Uterus (tissue), 4 donors: ENCODE results near the gene LRRC53. TPM values are rescaled to one million over a fixed set of nuclear protein-coding genes. Genes with fewer than 3 reads are reported as not detected.

Source experiments
- DNase-seq, 2 donors: peaks; one replicate each; pipeline ENCODE4 v3.0.0-alpha.2; 2019 to 2020
- H3K27ac ChIP-seq, 2 donors: fragments of 200-600 bp; sonication (generic); 1 replicate in 1 of 2; 2 replicates in 1 of 2; pipeline ENCODE4 v1.5.1; 2016 to 2018
- H3K27me3 ChIP-seq, 2 donors: fragments of 200-600 bp; sonication (generic); one replicate each; pipeline ENCODE4 v1.5.1; 2018 to 2019; ENCODE audit warnings: control low read depth in 1 of 2
- H3K36me3 ChIP-seq, 2 donors: fragments of 200-600 bp; sonication (generic); one replicate each; pipeline ENCODE4 v1.5.1; 2019; ENCODE audit warnings: control low read depth in 1 of 2
- H3K4me1 ChIP-seq, 2 donors: fragments of 200-600 bp; sonication (generic); one replicate each; pipeline ENCODE4 v1.5.1; 2018 to 2019; ENCODE audit warnings: control low read depth in 1 of 2
- H3K4me3 ChIP-seq, 2 donors: fragments of 200-600 bp; sonication (generic); 1 replicate in 1 of 2; 2 replicates in 1 of 2; pipeline ENCODE4 v1.5.1; 2018 to 2019; ENCODE audit warnings: mild to moderate bottlenecking in 1 of 2
- H3K9me3 ChIP-seq, 2 donors: fragments of 200-600 bp; sonication (generic); one replicate each; pipeline ENCODE4 v1.5.1; 2019; ENCODE audit warnings: control low read depth in 1 of 2
- CTCF ChIP-seq, 4 experiments: fragments of 200-600 bp in 2 of 4; fragments of 450-650 bp in 2 of 4; sonication (generic) in 2 of 4; IDR thresholded peaks; one replicate each; pipeline ENCODE4 v1.5.1; 2016 to 2019; ENCODE audit warnings: antibody characterized with exemption in 4 of 4, mild to moderate bottlenecking in 2 of 4, moderate library complexity in 1 of 4
- POLR2A ChIP-seq, 2 donors: fragments of 450-650 bp; IDR thresholded peaks; one replicate each; pipeline ENCODE4 v1.6.1; 2016; ENCODE audit warnings: antibody characterized with exemption in 2 of 2, mild to moderate bottlenecking in 1 of 2, moderate library complexity in 1 of 2
- intact Hi-C: fragments of 100-400 bp; cut with DNase I; formaldehyde crosslinking; loops from one replicate; pipeline ENCODE4 v1.15.1; 2023; ENCODE audit warnings: low total_unique reads
- total RNA-seq, 4 donors: library from RNA; depleted of rRNA in 3 of 4; stranded (reverse); fragments of >200 nt in 3 of 4; gene quantifications; one replicate each; pipeline versions ENCODE4 v1.1.0 to v1.2.4, GENCODE V29; 2014 to 2023
- donor health status: DM: yes; HTN: yes; CAD: no.

LRRC53 gene
- total RNA-seq = under 1 TPM in 1 of 4 donors, not detected in 3; 0.21 TPM

- DNase-seq = no peak
- H3K4me1 ChIP-seq = no peaks in the 10 kb centered on the region
- H3K4me3 ChIP-seq = no peak within 1 kb of the TSS
- H3K9me3 ChIP-seq = no peaks in the 10 kb centered on the region
- no peaks in the 10 kb centered on the region for H3K27me3 ChIP-seq
- TF ChIP-seq CTCF (IDR thresholded peaks at IDR 0.05) = no peak
- TF ChIP-seq POLR2A (IDR thresholded peaks at IDR 0.05) = no peak
- no peaks in the 10 kb centered on the region for H3K36me3 ChIP-seq
- intact Hi-C loops = no loop called here
- H3K27ac ChIP-seq = no peak within 1 kb of the TSS
These were observed at the start of gene LRRC53 for GRCh38 chr1:74512170-74512915. Gene LRRC53, minus strand, starts transcription at chr1:74512611. Its CDS starts 29,262 bp downstream, at chr1:74483349.

GRCh38 chr1:74549932-74550331 is 37.5 kb upstream of the LRRC53 start:
- Histone ChIP-seq H3K27me3 (no peaks in the 10 kb centered on the region), H3K27ac (no peak overlapping the region), H3K4me3 (no peak overlapping the region), H3K4me1 (no peaks in the 10 kb centered on the region), H3K36me3 (no peaks in the 10 kb centered on the region), H3K9me3 (no peaks in the 10 kb centered on the region)
- intact Hi-C loops = no loop called here
- TF ChIP-seq CTCF (IDR thresholded peaks at IDR 0.05) (no peak), POLR2A (IDR thresholded peaks at IDR 0.05) (no peak)
- DNase-seq = no peak

GRCh38 chr1:74548961-74549750 is 36.7 kb upstream of the LRRC53 start:
- TF ChIP-seq POLR2A (IDR thresholded peaks at IDR 0.05) (no peak), CTCF (IDR thresholded peaks at IDR 0.05) (no peak)
- H3K27ac ChIP-seq = no peak overlapping the region
- no peaks in the 10 kb centered on the region for H3K4me1 ChIP-seq
- intact Hi-C loops = no loop called here
- H3K36me3 ChIP-seq = no peaks in the 10 kb centered on the region
- DNase-seq = no peak
- no peaks in the 10 kb centered on the region for H3K27me3 ChIP-seq
- no peak overlapping the region for H3K4me3 ChIP-seq
- no peaks in the 10 kb centered on the region for H3K9me3 ChIP-seq

GRCh38 chr1:74545821-74546220 is 33.4 kb upstream of the LRRC53 start:
- Histone ChIP-seq H3K27ac (no peak overlapping the region), H3K4me1 (no peaks in the 10 kb centered on the region), H3K27me3 (no peaks in the 10 kb centered on the region), H3K9me3 (no peaks in the 10 kb centered on the region), H3K36me3 (no peaks in the 10 kb centered on the region), H3K4me3 (no peak overlapping the region)
- intact Hi-C loops = no loop called here
- TF ChIP-seq CTCF (IDR thresholded peaks at IDR 0.05) (no peak), POLR2A (IDR thresholded peaks at IDR 0.05) (no peak)
- no peak for DNase-seq

GRCh38 chr1:74534241-74534640 is 21.8 kb upstream of the LRRC53 start:
- intact Hi-C loops = no loop called here
- DNase-seq = no peak
- Histone ChIP-seq H3K27ac (no peak overlapping the region), H3K27me3 (no peaks in the 10 kb centered on the region), H3K4me1 (no peaks in the 10 kb centered on the region), H3K4me3 (no peak overlapping the region), H3K9me3 (no peaks in the 10 kb centered on the region), H3K36me3 (no peaks in the 10 kb centered on the region)
- TF ChIP-seq POLR2A (IDR thresholded peaks at IDR 0.05) (no peak), CTCF (IDR thresholded peaks at IDR 0.05) (no peak)
